Esophagus squamous epithelium (tissue), 4 donors: ENCODE measurements around the gene AFDN.

Experiments
- POLR2A ChIP-seq, 4 donors: fragments of 450-650 bp; IDR thresholded peaks; one replicate each; pipeline ENCODE4 v1.6.1; 2017; ENCODE audit warnings: antibody characterized with exemption in 4 of 4, mild to moderate bottlenecking in 4 of 4, moderate library complexity in 3 of 4
- TF ChIP-seq, protein P1 (sequence below), 6 experiments: fragments of 450-650 bp in 4 of 6; fragments of 200-600 bp in 2 of 6; sonication (generic) in 2 of 6; IDR thresholded peaks; one replicate each; pipeline ENCODE4 v1.5.1; 2016 to 2019; ENCODE audit warnings: antibody characterized with exemption in 6 of 6, mild to moderate bottlenecking in 4 of 6, moderate library complexity in 4 of 6

DNA sequence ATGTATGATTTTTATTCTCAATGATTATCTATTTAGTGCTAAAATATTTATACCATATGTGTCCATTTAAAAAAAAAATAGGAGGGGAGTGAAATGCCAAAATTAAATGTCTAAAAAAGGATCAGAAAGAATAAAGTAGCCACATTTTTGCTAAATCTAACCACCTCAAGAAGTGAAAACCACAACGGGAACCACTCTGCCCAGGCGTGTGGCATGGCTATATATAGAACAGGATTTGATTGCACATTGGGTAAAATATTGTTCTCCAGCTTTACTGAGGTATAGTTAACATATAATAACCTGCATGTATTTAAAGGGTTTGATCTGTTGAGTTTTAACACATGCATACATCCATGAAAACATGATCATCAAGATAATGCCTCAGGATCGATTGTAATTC is 19.0 kb upstream of the AFDN start:
- TF ChIP-seq, protein P1, sequence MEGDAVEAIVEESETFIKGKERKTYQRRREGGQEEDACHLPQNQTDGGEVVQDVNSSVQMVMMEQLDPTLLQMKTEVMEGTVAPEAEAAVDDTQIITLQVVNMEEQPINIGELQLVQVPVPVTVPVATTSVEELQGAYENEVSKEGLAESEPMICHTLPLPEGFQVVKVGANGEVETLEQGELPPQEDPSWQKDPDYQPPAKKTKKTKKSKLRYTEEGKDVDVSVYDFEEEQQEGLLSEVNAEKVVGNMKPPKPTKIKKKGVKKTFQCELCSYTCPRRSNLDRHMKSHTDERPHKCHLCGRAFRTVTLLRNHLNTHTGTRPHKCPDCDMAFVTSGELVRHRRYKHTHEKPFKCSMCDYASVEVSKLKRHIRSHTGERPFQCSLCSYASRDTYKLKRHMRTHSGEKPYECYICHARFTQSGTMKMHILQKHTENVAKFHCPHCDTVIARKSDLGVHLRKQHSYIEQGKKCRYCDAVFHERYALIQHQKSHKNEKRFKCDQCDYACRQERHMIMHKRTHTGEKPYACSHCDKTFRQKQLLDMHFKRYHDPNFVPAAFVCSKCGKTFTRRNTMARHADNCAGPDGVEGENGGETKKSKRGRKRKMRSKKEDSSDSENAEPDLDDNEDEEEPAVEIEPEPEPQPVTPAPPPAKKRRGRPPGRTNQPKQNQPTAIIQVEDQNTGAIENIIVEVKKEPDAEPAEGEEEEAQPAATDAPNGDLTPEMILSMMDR (IDR thresholded peaks at IDR 0.05) = no peak
- no peak for TF ChIP-seq POLR2A (IDR thresholded peaks at IDR 0.05)
